GM19328 (cell line): ENCODE data around the gene DRGX.
A peak's percentile ranks its signal among the peaks of the same experiment; 100 is the strongest.

ENCODE experiments used
- ATAC-seq: cut with Tn5 transposase; IDR thresholded peaks from one replicate; pipeline ENCODE4 v1.9.1; 2021; ENCODE audit warnings: mild to moderate bottlenecking, moderate library complexity; ENCODE audit not compliant: unreplicated experiment

The DRGX gene

GRCh38 chr10:49363309-49364031 lies 32.4 kb downstream of the DRGX start:
- ATAC-seq = no peak

GRCh38 chr10:49362596-49363260 lies 33.2 kb downstream of the DRGX start:
- ATAC-seq = peak; percentile 97

- ATAC-seq = no peak
Measured at GRCh38 chr10:49361735-49362568, 33.9 kb downstream of the DRGX start.

GRCh38 chr10:49361178-49361554 lies 34.7 kb downstream of the DRGX start:
- no peak for ATAC-seq

- no peak for ATAC-seq
Measured at GRCh38 chr10:49360271-49361177, 35.4 kb downstream of the DRGX start.

- no peak for ATAC-seq
Measured at GRCh38 chr10:49359349-49360270, 36.3 kb downstream of the DRGX start.

- ATAC-seq = no peak
Measured at GRCh38 chr10:49357910-49358309, 38.0 kb downstream of the DRGX start.

GRCh38 chr10:49356944-49357343 lies 38.9 kb downstream of the DRGX start:
- ATAC-seq = no peak

GRCh38 chr10:49356181-49356580 lies 39.7 kb downstream of the DRGX start:
- no peak for ATAC-seq

GRCh38 chr10:49355221-49355620 lies 40.7 kb downstream of the DRGX start:
- no peak for ATAC-seq

GRCh38 chr10:49354593-49354992 lies 41.3 kb downstream of the DRGX start:
- no peak for ATAC-seq

GRCh38 chr10:49353895-49354566 lies 41.9 kb downstream of the DRGX start:
- no peak for ATAC-seq

- no peak for ATAC-seq
Measured at GRCh38 chr10:49353026-49353894, 42.6 kb downstream of the DRGX start.

GRCh38 chr10:49352323-49352722 lies 43.6 kb downstream of the DRGX start:
- ATAC-seq = no peak

- ATAC-seq = no peak
Measured at GRCh38 chr10:49351669-49352068, 44.2 kb downstream of the DRGX start.

- ATAC-seq = no peak
Measured at GRCh38 chr10:49350846-49351532, 44.9 kb downstream of the DRGX start.

- no peak for ATAC-seq
Measured at GRCh38 chr10:49350138-49350537, 45.8 kb downstream of the DRGX start.

- no peak for ATAC-seq
Measured at GRCh38 chr10:49349390-49349789, 46.5 kb downstream of the DRGX start.
